Activated T-helper 17 cell treated with anti-CD3 and anti-CD28 coated beads, Interleukin-2, amount 50 U/mL, for 72 hours (primary cell): Measurements from ENCODE around the gene GP9. TPM values are rescaled to one million over a fixed set of nuclear protein-coding genes. Genes with fewer than 3 reads are reported as not detected.
A peak's percentile ranks its signal among the peaks of the same experiment; 100 is the strongest.
"Not testable (repeated sequence)": the region's sequence is repeated elsewhere in the genome, so short reads cannot be mapped to it uniquely, and the experiment has no call there.

Experiments
- ATAC-seq: fragments of 150-1000 bp; cut with Tn5 transposase; replicated peaks from 2 replicates; pipeline ENCODE4 v1.10.0; 2021; ENCODE audit warnings: mild to moderate bottlenecking, moderate library complexity
- H3K27ac Mint-ChIP-seq: one replicate; pipeline ENCODE4 v1.8.0; 2022; ENCODE audit warnings: mixed read lengths
- H3K27me3 Mint-ChIP-seq: one replicate; pipeline ENCODE4 v1.8.0; 2022; ENCODE audit warnings: mixed read lengths
- H3K36me3 Mint-ChIP-seq: one replicate; pipeline ENCODE4 v1.8.0; 2022; ENCODE audit warnings: low read depth, mild to moderate bottlenecking, mixed read lengths
- H3K4me1 Mint-ChIP-seq: one replicate; pipeline ENCODE4 v1.8.0; 2022; ENCODE audit warnings: mixed read lengths
- H3K4me3 Mint-ChIP-seq: one replicate; pipeline ENCODE4 v1.8.0; 2022; ENCODE audit warnings: mild to moderate bottlenecking, mixed read lengths
- H3K9me3 Mint-ChIP-seq: one replicate; pipeline ENCODE4 v1.8.0; 2022; ENCODE audit warnings: mixed read lengths
- total RNA-seq, 2 donors: library from RNA; stranded (reverse); gene quantifications; one replicate each; pipeline ENCODE4 v1.2.3, GENCODE V29; 2022

The GP9 gene
- total RNA-seq, 2 donors from 2014 or later, result not detected

GRCh38 chr3:129065016-129065719, 4.6 kb downstream of the GP9 start:
- ATAC-seq, result no peak
- H3K36me3 Mint-ChIP-seq, result no peaks in the 10 kb centered on the region
- peaks cover 10% of the 10 kb centered on the region for H3K27me3 Mint-ChIP-seq
- no peak overlapping the region for H3K27ac Mint-ChIP-seq
- no peaks in the 10 kb centered on the region for H3K9me3 Mint-ChIP-seq
- no peak overlapping the region for H3K4me3 Mint-ChIP-seq
- no peaks in the 10 kb centered on the region for H3K4me1 Mint-ChIP-seq

DNA sequence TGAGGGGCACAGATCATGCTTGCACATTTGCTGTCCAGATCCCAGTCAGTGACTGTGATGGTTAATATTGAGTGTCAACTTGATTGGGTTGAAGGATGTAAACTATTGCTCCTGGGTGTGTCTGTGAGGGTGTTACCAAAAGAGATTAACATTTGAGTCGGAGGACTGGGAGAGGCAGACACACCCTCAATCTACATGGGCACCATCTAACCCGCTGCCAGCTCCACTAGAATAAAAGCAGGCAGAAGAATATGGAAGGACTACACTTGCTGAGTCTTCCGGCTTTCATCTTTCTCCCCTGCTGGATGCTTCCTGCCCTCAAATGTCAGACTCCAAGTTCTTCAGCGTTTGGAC, 5.1 kb downstream of the GP9 start:
- Mint-ChIP-seq H3K36me3 (no peaks in the 10 kb centered on the region), H3K9me3 (no peaks in the 10 kb centered on the region), H3K4me1 (no peaks in the 10 kb centered on the region), H3K4me3 (no peak overlapping the region), H3K27me3 (peaks cover 15% of the 10 kb centered on the region), H3K27ac (no peak overlapping the region)
- ATAC-seq, result no peak

DNA sequence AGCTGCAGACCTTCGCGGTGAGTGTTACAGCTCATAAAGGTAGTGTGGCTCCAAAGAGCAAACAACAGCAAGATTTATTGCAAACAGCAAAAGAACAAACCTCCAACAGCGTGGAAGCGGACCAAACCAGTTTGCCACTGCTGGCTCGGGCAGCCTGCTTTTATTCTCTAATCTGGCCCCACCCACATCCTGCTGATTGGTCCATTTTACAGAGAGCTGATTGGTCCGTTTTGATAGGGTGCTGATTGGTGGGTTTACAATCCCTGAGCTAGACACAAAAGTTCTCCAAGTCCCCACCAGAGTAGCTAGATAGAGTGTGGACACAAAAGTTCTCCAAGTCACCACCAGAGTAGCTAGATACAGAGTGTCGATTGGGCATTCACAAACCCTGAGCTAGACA, 7.1 kb downstream of the GP9 start:
- Mint-ChIP-seq H3K27me3 (peaks cover 15% of the 10 kb centered on the region), H3K4me3 (peak overlapping the region; percentile 12)
- not testable (repeated sequence) for H3K4me1 Mint-ChIP-seq, H3K9me3 Mint-ChIP-seq, H3K27ac Mint-ChIP-seq, H3K36me3 Mint-ChIP-seq, ATAC-seq

- no peaks in the 10 kb centered on the region for H3K36me3 Mint-ChIP-seq
- H3K27ac Mint-ChIP-seq, result no peak overlapping the region
- H3K4me3 Mint-ChIP-seq, result peak overlapping the region; percentile 59
- H3K9me3 Mint-ChIP-seq, result no peaks in the 10 kb centered on the region
- H3K27me3 Mint-ChIP-seq, result peaks cover 15% of the 10 kb centered on the region
- no peaks in the 10 kb centered on the region for H3K4me1 Mint-ChIP-seq
- ATAC-seq, result no peak
These were observed 7.8 kb downstream of the GP9 start for GRCh38 chr3:129068291-129068886.

GRCh38 chr3:129069313-129070085, 8.9 kb downstream of the GP9 start:
- Mint-ChIP-seq H3K4me3 (peak overlapping the region; percentile 59), H3K27me3 (peaks cover 15% of the 10 kb centered on the region)
- H3K36me3 Mint-ChIP-seq, H3K9me3 Mint-ChIP-seq, H3K27ac Mint-ChIP-seq, H3K4me1 Mint-ChIP-seq, ATAC-seq: not testable (repeated sequence)

- Mint-ChIP-seq H3K4me3 (no peak overlapping the region), H3K36me3 (no peaks in the 10 kb centered on the region), H3K4me1 (no peaks in the 10 kb centered on the region), H3K9me3 (no peaks in the 10 kb centered on the region), H3K27ac (no peak overlapping the region), H3K27me3 (peaks cover 15% of the 10 kb centered on the region)
- ATAC-seq, result no peak
These were observed 9.7 kb downstream of the GP9 start for GRCh38 chr3:129070086-129070885.

DNA sequence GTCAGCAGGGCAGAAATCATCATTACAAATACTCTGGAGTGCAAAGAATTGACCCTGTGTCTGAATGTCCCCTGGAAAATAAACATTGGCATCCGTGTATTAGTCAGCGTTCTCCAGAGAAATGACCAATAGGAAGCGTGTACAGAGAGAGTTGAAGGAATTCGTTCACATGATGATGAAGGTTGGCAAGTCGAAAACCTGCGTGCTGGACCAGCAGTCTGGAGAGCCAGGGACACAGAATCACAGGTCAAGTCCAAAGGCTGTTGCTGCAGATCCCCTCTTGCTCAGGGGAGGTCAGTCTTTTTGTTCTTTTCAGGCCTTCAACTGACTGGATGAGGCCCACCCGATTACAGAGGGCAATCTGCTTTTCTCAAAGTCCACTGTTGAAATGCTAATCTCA, 16.6 kb downstream of the GP9 start:
- no peaks in the 10 kb centered on the region for H3K27me3 Mint-ChIP-seq
- H3K9me3 Mint-ChIP-seq, result no peaks in the 10 kb centered on the region
- no peak overlapping the region for H3K4me3 Mint-ChIP-seq
- ATAC-seq, result no peak
- no peak overlapping the region for H3K27ac Mint-ChIP-seq
- no peaks in the 10 kb centered on the region for H3K36me3 Mint-ChIP-seq
- peaks cover 3% of the 10 kb centered on the region for H3K4me1 Mint-ChIP-seq

- Mint-ChIP-seq H3K27ac (no peak overlapping the region), H3K9me3 (no peaks in the 10 kb centered on the region), H3K4me1 (peaks cover 3% of the 10 kb centered on the region), H3K4me3 (no peak overlapping the region), H3K36me3 (no peaks in the 10 kb centered on the region), H3K27me3 (no peaks in the 10 kb centered on the region)
- no peak for ATAC-seq
These were observed 17.9 kb downstream of the GP9 start for GRCh38 chr3:129078510-129078909.

GRCh38 chr3:129081503-129081902, 20.9 kb downstream of the GP9 start:
- Mint-ChIP-seq H3K27me3 (no peaks in the 10 kb centered on the region), H3K4me3 (no peak overlapping the region), H3K36me3 (no peaks in the 10 kb centered on the region), H3K4me1 (peaks cover 3% of the 10 kb centered on the region), H3K9me3 (no peaks in the 10 kb centered on the region), H3K27ac (peak overlapping the region; percentile 55)
- no peak for ATAC-seq

DNA sequence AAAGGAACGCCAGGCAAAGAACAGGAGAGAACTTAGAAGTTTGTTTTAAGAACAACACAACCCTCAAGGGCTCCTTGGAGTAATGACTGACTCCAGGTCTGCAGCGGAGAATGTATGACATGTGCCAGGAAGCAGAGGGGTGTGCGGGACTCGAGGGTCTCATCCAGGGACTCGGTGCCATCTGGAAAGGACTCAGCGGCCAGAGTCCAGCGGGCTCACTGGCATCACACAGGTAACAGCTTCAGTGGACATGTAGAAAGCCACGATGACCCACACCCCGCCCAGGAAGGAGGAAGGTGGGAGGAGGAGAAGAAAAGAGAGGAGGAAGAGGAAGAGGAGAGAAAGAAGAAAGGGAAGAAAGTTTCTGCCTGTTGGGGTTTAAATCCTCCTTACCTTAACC, 21.4 kb downstream of the GP9 start:
- Mint-ChIP-seq H3K4me1 (peaks cover 3% of the 10 kb centered on the region), H3K4me3 (no peak overlapping the region), H3K27ac (peak overlapping the region; percentile 55), H3K27me3 (no peaks in the 10 kb centered on the region), H3K36me3 (no peaks in the 10 kb centered on the region), H3K9me3 (no peaks in the 10 kb centered on the region)
- no peak for ATAC-seq

DNA sequence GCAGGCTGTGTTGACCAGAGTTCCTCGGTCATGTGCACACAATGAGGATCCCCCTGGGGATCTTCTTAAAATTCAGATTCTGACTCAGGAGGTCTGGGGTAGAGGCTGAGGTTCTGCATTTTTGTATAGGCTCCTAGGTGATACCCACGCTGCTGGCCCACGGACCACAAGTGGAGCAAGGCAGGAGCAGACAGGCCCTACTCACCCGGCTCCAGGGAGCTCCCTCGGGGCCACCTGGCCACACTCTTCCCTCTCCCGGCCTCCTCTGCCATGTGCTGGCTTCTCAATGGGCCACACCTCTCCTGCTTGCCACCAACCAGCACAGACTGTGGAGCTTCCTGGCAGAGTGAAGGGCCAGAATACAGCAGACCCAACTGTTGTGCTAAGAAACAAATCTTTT, 23.9 kb downstream of the GP9 start:
- Mint-ChIP-seq H3K4me1 (peaks cover 3% of the 10 kb centered on the region), H3K36me3 (no peaks in the 10 kb centered on the region), H3K4me3 (no peak overlapping the region), H3K27me3 (no peaks in the 10 kb centered on the region), H3K27ac (no peak overlapping the region), H3K9me3 (no peaks in the 10 kb centered on the region)
- no peak for ATAC-seq

DNA sequence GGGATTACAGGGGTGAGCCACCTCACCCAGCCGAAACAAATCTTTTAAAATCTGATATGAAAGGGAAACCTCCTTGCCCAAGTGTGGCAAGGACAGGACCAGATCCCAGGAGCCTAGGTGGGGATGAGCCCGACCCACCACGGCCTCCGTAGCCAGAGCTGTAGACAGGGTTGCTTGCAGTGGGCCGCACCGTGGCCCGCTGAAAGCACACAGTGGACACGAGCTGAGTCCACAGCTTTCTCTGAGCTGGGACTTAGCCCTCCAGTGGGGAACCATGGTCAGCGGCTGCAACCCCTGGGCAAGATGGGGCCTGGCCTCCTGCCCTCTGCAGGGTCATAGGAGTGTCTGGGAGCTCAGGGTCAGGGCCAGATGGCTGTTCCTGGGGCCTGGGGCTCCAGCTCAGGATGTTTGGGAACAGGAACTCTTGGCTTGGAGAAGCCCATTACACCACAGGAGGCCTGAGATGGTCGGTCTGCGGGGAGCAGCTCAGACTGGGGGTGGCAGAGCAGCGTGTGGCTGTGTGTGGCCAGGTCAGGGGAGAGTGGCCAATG, 24.7 kb downstream of the GP9 start:
- H3K4me1 Mint-ChIP-seq, result peaks cover 3% of the 10 kb centered on the region
- H3K27me3 Mint-ChIP-seq, result no peaks in the 10 kb centered on the region
- no peaks in the 10 kb centered on the region for H3K9me3 Mint-ChIP-seq
- no peaks in the 10 kb centered on the region for H3K36me3 Mint-ChIP-seq
- H3K4me3 Mint-ChIP-seq, result no peak overlapping the region
- ATAC-seq, result no peak
- peak overlapping the region; percentile 58 for H3K27ac Mint-ChIP-seq

GRCh38 chr3:129085818-129086217, 25.2 kb downstream of the GP9 start:
- Mint-ChIP-seq H3K27me3 (no peaks in the 10 kb centered on the region), H3K4me1 (peaks cover 3% of the 10 kb centered on the region), H3K4me3 (no peak overlapping the region), H3K27ac (peak overlapping the region; percentile 58), H3K9me3 (no peaks in the 10 kb centered on the region), H3K36me3 (no peaks in the 10 kb centered on the region)
- no peak for ATAC-seq

- no peaks in the 10 kb centered on the region for H3K4me1 Mint-ChIP-seq
- no peak overlapping the region for H3K4me3 Mint-ChIP-seq
- H3K27me3 Mint-ChIP-seq, result no peaks in the 10 kb centered on the region
- ATAC-seq, result no peak
- H3K27ac Mint-ChIP-seq, result no peak overlapping the region
- no peaks in the 10 kb centered on the region for H3K9me3 Mint-ChIP-seq
- H3K36me3 Mint-ChIP-seq, result peaks cover 11% of the 10 kb centered on the region
These were observed 26.6 kb downstream of the GP9 start for GRCh38 chr3:129087138-129087702.
